Left ventricle myocardium superior (tissue), 1 donor: ENCODE results near the gene GLS. TPM values are rescaled to one million over a fixed set of nuclear protein-coding genes. Genes with fewer than 3 reads are reported as not detected.
"Not testable (repeated sequence)": the region's sequence is repeated elsewhere in the genome, so short reads cannot be mapped to it uniquely, and the experiment has no call there.

Experiments
- ATAC-seq: fragments of 200-7000 bp; cut with Tn5 transposase; one replicate; pipeline ENCODE4 v1.9.1; 2020; ENCODE audit warnings: mild to moderate bottlenecking, moderate library complexity
- DNase-seq: peaks from one replicate; pipeline ENCODE4 v3.0.0-alpha.2; 2020
- intact Hi-C: fragments of 100-400 bp; cut with micrococcal nuclease; formaldehyde crosslinking; loops from one replicate; pipeline ENCODE4 v1.11.0; 2022
- long read RNA-seq: library from polyadenylated mRNA; unstranded; transcript quantifications from one replicate; pipeline ENCODE4 v2.0.0, GENCODE V29; 2021
- total RNA-seq: library from RNA; stranded (reverse); fragmentation: NEBNext Ultra II Directional; extraction: Animal tissue kit (Norgen Biotek cat#: 25700); gene quantifications from one replicate; pipeline ENCODE4 v1.2.1, GENCODE V29; 2021
- donor health status: DM: no; HTN: yes; CAD: no; lungs with severe emphysema.

GLS gene
- 52.2 TPM for total RNA-seq
- long read RNA-seq, full-length matches to known transcripts = 54 of 72 reads
- long read RNA-seq, partial matches to known transcripts = 6 of 72 reads
- long read RNA-seq, other reads (novel, unspliced or antisense) = 12 of 72 reads

DNA sequence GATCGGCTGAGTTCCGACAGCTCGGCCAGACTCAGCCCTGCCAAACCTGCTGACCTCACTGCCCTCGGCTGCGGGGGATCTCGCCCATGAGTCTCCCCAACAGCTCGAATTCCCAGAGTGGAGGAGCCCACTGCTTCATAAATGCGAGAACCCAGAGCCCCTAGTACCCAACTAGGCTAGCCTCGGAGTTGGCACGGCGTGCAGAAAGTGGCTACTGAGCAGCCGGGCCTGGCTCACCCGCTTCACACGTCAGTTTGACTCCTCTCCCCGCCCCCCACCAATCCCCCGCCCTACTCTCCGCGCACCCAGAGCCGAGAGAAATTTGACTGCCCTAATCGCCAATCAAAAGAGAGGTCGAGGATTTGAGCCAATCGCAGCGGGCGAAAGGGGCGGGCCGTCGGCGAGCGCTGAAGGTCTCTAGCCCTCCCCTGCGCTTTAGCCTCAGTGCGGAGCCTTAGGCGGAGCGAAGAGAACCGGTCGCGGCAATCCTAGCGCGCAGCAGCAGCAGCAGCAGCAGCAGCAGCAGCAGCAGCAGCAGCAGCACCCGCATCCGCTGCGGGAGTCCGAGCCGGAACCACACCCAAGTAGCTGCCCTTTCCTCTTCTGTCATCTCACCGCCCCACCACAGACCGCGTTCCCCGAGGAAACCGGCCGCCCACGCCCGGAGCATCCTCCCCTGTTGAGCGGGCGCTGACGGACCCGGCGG lies at the start of gene GLS:
Gene GLS, plus strand, starts transcription at position 444 of the 706 bp plus-strand sequence. CDS start 264 bp downstream, outside the sequence.
- ATAC-seq (peak; percentile 95), DNase-seq (peak; percentile 97)
- intact Hi-C loops = no loop called here

DNA sequence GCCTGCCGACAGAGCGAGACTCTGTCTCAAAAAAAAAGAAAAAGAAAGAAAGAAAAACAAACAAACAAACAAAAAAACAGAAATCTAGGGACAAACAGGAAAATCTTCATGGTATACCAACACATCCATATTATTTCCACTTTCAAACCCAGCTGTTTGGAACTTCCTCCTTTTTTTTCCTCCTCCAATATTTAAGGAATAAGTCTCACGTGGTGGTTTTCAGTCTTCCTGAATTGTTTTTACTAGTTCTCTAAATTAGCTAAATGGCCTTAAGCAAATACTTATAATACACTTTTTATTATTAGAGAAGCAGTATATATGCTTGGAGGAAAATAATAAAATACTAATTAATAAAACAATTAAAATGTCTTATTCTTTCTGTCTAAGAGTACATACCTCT lies 48.7 kb upstream of the GLS start:
- ATAC-seq = no peak

DNA sequence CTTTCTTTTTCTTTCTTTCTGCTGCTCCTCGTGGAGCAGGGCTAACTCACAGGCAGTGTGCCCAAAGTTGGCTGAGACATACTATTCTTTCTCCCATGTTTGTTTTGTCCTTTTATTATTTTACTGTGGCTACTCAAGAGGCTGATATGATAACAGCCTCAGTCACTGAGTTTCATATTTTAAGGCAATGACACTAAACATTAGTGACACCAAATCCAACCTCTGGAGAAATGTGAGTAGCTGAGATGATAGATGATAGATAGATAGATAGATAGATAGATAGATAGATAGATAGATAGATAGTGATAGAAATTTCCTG lies 45.8 kb upstream of the GLS start:
- ATAC-seq (no peak), DNase-seq (no peak)
- intact Hi-C loops = no loop called here

More for the DNA sequence above, 48.7 kb upstream of the GLS start:
- no peak for DNase-seq
- intact Hi-C loops = no loop called here

DNA sequence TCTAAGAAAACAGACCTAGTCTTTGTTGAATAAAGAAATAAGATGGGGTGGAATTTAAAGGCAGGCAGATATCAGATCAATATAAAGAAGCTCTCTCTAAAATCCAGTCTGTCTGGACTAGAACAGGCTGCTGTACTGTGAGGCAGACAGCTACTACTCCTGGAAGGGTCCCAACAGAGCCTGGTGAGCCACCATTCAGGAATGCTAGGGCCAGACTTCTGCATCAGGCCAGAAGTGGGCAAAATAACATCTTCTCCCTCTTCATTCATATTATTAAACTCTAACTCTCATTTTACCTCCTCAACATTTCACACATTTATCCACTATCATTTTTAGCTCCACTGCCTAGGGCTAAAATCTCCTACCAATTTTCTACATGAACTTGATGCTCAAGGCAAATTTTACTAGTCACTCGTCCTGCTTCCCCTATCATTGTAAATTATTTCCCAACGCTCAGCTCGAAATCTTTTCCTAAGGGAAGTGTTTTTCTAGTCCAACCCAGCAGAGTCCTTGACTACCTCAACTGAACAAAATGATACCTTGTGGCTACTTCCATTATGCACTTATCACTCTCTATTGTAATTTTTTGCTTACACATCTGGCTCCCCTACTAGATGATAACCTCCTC lies 45.2 kb upstream of the GLS start:
- intact Hi-C loops = no loop called here
- ATAC-seq (peak; percentile 92), DNase-seq (peak; percentile 34)

GRCh38 chr2:190836767-190837166 lies 43.9 kb upstream of the GLS start:
- ATAC-seq (no peak), DNase-seq (no peak)
- intact Hi-C loops = no loop called here

DNA sequence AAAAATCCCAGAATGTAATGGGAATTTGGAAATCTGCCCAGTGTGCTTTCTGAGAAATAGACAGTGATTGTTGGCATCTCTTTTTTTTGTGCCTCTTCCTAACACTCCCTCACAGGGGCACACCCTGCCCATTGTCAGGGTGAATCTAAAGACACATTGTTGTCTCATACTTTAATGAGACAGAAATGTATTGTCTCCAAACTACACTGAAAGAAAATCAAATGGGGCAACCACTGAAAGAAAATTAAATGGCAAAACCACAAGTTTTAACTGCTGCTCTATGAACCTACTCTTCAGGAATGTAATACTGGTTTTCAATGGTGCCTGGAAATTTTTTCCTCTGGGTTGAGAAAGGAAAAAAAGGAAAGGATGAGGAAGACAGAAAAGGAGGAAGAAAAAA lies 43.2 kb upstream of the GLS start:
- ATAC-seq (no peak), DNase-seq (no peak)
- intact Hi-C loops = no loop called here

- DNase-seq (no peak), ATAC-seq (no peak)
- intact Hi-C loops = no loop called here
Observed at GRCh38 chr2:190837952-190838361, 42.7 kb upstream of the GLS start.

DNA sequence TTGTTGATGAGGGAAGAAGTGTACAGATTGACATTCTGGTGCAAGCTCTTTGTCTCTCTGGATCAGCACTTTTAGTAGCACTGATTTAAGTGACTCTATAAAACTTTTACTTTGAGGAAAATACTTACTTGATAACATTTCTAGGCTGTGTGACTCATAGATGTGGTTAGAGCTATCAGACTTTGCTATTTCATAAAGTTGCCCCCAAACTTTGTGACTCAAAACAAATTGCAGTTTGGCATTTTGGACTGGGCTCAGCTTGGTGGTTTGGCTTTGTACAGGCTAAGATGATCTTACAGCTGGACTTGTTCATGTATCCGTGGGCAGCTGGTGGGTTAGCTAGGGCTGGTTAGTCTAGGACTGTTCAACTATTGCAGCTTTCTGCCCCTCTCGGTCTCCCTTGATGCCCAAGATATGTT lies 42.1 kb upstream of the GLS start:
- ATAC-seq = no peak
- no peak for DNase-seq
- intact Hi-C loops = no loop called here

DNA sequence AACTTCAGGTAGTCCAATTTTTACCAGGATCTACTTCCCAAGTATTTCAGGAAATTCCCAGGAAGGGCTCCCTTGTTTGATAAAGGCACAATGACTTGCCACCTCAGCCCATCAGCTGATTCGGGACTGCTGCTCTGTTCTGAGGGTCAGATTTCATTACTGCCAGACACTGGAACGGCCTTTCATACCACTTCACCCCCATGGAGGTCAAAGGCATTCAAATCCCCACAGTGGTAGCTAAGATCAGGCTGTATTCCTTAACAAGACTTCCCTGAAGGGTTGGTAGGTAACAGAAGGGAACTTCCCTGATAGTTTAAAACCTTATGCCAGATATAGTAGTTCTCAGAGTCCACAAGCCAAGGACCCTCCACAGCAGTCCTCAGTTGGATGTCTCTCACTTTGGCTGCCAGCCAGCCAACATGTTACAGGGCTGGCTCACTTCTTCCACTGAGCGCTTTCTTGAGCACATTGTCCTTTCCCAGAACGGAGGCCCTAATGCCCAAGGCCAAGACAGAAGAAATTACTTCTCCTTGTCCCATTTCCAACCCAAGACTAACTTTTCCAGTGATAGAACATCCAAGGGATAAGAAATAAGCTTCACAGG lies 40.0 kb upstream of the GLS start:
- intact Hi-C loops = no loop called here
- no peak for ATAC-seq
- no peak for DNase-seq

GRCh38 chr2:190841707-190842505 lies 38.7 kb upstream of the GLS start:
- DNase-seq (no peak), ATAC-seq (no peak)
- intact Hi-C loops = no loop called here

DNA sequence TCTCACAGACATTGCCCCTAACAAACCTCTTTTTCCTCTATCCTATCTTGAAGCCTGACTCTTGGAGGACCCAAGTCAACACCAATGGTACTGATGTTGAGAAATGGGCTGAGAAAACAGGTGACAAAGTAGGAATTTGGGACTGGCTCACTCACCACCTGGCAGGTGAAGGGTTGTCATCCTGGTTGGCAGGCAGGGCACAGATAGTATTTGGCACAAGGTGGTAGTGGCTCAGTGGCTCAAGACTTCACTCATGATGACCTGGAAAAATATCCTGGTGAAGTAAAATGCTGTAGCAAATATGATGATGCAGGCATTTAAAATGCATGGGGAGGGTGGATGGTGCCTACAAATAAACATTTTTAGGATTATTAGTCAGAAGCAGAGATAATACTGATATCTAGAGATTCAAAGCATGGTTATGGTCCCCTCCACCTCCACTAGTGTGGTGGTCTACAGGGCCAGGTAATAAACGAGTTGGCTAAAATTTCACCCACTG lies 38.0 kb upstream of the GLS start:
- DNase-seq = no peak
- ATAC-seq = no peak
- intact Hi-C loops = no loop called here

GRCh38 chr2:190843890-190844699 lies 36.5 kb upstream of the GLS start:
- ATAC-seq = no peak
- no peak for DNase-seq
- intact Hi-C loops = no loop called here

GRCh38 chr2:190844700-190845401 lies 35.8 kb upstream of the GLS start:
- no peak for ATAC-seq
- DNase-seq = no peak
- intact Hi-C loops = no loop called here

DNA sequence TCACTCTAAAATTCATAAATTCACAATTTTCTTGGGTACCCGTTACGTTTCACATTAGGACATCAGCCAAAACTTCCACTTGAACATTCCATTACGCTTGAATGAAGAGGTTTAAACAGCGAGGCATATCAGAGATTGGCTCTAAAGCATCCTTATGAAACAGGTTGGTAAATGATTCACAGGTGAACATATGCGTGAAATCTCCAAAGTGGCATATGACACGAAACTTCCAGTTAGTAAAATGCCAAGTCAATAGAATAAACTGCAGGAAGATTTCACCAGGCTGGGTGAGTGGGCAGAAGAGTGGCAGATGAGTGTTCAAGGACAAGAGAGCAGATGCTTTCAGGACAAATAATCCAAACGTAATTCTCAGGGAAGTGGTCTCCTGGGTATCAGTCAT lies 33.9 kb upstream of the GLS start:
- intact Hi-C loops = no loop called here

DNA sequence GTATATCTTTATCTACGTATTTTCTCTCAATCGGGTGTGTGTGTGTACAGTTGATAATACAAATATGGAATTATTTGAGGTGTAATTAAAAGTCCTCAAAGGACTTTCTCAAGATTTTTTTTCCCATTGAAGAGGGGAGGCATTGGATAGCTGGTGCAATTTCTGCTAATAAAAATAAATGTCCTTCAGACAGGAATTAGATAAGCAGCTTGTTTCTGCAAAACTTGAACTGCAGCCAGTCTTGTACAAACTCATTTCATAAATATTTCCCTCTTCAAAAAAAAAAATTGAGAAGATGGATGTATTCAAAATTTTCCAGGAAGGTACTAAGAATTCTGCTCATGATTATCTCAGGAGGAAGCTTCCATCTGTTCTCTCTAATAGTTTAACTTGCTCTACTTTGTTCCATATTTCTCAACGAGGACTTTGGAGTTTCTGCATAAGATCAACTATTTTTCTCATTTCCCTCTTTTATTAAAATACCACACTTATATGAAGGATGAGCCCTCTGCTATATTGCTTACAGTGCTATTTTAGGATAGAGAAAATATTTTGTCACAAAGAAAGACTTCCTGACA lies 33.0 kb upstream of the GLS start:
- ATAC-seq (no peak), DNase-seq (no peak)
- intact Hi-C loops = no loop called here

More for the DNA sequence above, 33.9 kb upstream of the GLS start:
- ATAC-seq = no peak
- DNase-seq = no peak

DNA sequence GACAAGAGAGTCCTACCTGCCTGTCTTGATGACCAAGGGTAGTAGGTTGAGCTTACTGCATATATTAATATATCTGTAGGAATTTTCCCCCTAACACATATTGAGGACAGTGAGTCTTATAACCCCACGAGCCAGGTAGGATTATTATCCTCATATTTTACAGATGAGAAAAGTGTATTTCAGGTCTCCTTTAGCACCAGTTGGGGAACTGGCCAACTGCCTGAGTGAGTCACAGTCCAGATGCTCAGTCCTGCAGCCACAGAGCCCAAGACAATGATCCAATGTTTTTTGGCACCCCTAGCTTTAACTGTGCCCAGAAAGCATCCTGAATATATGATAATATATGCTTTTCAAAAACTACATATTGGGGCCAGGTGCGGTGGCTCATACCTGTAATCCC lies 30.8 kb upstream of the GLS start:
- ATAC-seq (peak; percentile 59), DNase-seq (peak; percentile 37)
- intact Hi-C loops = loop anchor here (10.0 kb wide), 1 partner anchor 175 kb away; no protein-coding TSS in a partner anchor

DNA sequence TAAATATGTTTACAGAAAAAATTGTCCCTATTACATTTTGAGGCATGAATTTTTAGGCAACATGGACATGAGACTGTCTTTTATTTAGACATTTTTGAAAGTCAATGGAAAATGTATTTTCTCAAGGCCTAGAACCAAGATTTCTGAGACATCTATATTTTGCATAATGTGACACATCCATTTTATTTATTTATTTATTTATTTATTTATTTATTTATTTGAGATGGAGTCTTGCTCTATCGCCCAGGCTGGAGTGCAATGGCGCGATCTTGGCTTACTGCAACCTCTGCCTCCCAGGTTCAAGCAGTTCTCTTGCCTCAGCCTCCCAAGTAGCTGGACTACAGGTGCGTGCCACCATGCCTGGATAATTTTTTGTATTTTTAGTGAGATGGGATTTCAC lies 27.6 kb upstream of the GLS start:
- not testable (repeated sequence) for ATAC-seq, DNase-seq
- intact Hi-C loops = loop anchor here (10.0 kb wide), 1 partner anchor 172 kb away; no protein-coding TSS in a partner anchor
